Epithelial cell of proximal tubule (primary cell): Measurements from ENCODE around the gene DTD2. TPM values are rescaled to one million over a fixed set of nuclear protein-coding genes. Genes with fewer than 3 reads are reported as not detected.

Experiments
- DNase-seq: peaks from one replicate; pipeline ENCODE4 v3.0.0-alpha.2; 2011; ENCODE audit warnings: low read depth
- H3K4me3 ChIP-seq: 2 replicates; pipeline ENCODE4 v1.5.1; 2011; ENCODE audit warnings: low read depth, mild to moderate bottlenecking, low read length
- CTCF ChIP-seq: conservative IDR thresholded peaks from 2 replicates; pipeline ENCODE4 v1.5.1; 2012; ENCODE audit warnings: low read depth, mild to moderate bottlenecking, low read length
- total RNA-seq: library from RNA; depleted of rRNA; stranded (reverse); fragments of >200 nt; gene quantifications from 2 replicates; pipeline ENCODE4 v1.2.3, GENCODE V29; 2015

DTD2 gene
- total RNA-seq, 1 donor from 2014 or later: 18.6 TPM

GRCh38 chr14:31410048-31410650 is 47.2 kb downstream of the DTD2 start:
- no peak overlapping the region for H3K4me3 ChIP-seq
- no peak for DNase-seq
- no peak for TF ChIP-seq CTCF

DNA sequence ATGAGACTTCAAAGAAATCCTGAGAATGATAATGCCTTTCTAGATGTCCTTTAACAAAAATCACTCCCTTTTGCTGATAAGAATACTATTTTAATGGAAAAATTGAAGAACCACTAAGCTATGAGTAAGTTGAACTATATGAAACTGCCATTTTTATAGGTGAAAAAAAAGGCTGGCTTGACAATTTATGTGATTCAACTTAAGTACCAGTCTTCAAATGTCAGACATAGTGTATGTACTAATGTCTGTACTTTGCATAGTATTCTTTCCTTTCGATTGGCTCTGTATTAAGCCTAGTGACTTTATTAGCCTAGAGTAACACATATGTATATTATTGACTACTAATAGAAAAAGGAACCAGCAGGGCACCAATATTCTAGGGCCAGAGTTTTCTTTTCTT is 48.9 kb downstream of the DTD2 start:
- no peak for TF ChIP-seq CTCF
- no peak for DNase-seq
- no peak overlapping the region for H3K4me3 ChIP-seq

GRCh38 chr14:31405599-31406232 is 51.6 kb downstream of the DTD2 start:
- no peak for DNase-seq
- no peak overlapping the region for H3K4me3 ChIP-seq
- no peak for TF ChIP-seq CTCF

- H3K4me3 ChIP-seq: no peak overlapping the region
- TF ChIP-seq CTCF: no peak
- no peak for DNase-seq
These were observed 52.2 kb downstream of the DTD2 start for GRCh38 chr14:31405106-31405505.

- DNase-seq: no peak
- no peak for TF ChIP-seq CTCF
- no peak overlapping the region for H3K4me3 ChIP-seq
These were observed 53.6 kb downstream of the DTD2 start for GRCh38 chr14:31403707-31404106.

DNA sequence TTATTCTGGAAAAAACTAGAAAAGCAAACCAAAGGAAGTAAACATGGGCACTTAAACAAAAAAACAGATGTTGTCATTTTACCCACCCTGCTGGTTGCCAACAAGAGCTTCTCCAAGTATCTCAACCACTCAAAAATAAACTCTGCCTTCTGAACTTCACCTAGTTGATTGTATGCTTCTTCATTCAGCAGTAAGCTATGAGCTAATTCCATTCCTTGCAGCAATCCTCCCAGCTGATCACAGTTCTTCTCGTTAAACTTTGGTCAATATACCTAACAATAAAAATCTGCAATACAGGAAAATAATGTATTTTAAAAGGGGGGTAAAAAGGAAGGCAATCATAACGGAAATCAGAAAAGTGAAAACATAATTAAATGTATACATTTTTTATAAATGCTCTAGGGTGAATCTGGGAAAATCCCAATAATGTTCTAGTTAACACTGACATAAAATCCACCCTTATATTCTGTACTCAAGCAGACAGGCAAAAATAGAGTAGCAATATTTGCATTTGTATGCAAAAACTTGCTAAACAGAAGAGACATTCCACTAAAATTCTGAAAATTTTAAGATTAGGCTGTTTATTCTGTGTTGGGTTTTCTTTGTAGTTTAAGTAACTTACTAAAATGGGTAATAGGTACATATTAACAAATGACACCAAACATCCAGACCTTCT is 54.4 kb downstream of the DTD2 start:
- no peak overlapping the region for H3K4me3 ChIP-seq
- DNase-seq: no peak
- TF ChIP-seq CTCF: no peak
